Measurements from ENCODE around the gene CRYBG2.

The CRYBG2 gene

GRCh38 chr1:26290122-26290881 is 63.6 kb downstream of the CRYBG2 start:
- peaks cover 79% of the 10 kb centered on the region in 2 experiments for H3K4me1 ChIP-seq (ENCODE audit: control insufficient read depth in 1 of 2, insufficient read depth in 1 of 2, low read depth in 1 of 2, low read length in 1 of 2)
- peak overlapping the region; percentile 100 for H3K27ac ChIP-seq
- H3K27me3 ChIP-seq: no peaks in the 10 kb centered on the region
- H3K9me3 ChIP-seq: no peaks in the 10 kb centered on the region
- TF ChIP-seq, protein P1, sequence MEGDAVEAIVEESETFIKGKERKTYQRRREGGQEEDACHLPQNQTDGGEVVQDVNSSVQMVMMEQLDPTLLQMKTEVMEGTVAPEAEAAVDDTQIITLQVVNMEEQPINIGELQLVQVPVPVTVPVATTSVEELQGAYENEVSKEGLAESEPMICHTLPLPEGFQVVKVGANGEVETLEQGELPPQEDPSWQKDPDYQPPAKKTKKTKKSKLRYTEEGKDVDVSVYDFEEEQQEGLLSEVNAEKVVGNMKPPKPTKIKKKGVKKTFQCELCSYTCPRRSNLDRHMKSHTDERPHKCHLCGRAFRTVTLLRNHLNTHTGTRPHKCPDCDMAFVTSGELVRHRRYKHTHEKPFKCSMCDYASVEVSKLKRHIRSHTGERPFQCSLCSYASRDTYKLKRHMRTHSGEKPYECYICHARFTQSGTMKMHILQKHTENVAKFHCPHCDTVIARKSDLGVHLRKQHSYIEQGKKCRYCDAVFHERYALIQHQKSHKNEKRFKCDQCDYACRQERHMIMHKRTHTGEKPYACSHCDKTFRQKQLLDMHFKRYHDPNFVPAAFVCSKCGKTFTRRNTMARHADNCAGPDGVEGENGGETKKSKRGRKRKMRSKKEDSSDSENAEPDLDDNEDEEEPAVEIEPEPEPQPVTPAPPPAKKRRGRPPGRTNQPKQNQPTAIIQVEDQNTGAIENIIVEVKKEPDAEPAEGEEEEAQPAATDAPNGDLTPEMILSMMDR (IDR thresholded peaks at IDR 0.05): peak; percentile 18
- no peaks in the 10 kb centered on the region for H3K36me3 ChIP-seq
- peak overlapping the region; percentile 36 to 56 for H3K4me3 ChIP-seq (ENCODE audit: low read depth in 1 of 2, low read length in 1 of 2)

DNA sequence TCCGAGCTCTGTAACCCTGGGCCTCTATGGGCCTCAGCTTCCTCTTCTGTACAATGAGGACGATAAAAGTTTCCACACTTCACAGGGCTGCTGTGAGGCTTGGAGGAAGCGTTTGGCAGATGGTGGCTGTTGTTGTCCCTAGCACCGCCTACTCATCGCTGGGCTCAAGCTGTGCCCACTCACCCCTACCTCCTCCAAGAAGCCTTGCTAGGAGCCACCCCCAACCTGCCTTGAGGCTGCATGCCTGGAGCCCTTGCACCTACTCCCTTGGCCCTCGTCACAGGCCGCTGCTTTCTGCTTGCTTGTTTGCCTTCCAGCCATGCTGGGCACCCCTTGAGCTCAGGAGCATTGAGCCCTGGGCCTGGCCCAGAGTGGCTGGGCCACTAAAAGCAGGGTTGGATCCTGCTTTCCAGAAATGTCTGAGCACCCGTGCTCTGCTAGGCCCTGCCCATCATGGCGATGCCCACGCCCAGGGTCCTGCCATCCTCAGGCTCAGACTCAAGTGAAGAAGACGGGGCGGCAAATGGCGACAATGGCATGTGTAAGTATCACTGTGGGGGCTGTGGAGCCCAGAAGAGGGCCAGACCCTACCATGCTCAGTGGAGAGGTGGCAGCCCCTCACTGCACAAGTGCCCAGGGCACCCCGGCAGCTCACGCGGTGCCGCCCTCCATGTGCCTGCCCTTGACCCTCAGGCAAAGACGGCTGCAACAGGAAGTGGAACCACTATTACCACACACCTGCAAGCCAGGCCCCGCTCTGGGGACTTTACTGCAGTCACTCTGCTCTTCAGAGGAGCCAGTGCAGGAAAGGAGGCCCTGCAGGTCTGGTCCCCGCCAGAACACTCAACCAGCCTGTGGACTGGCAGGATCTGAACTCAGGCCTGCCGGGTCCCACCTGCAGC is 64.5 kb downstream of the CRYBG2 start:
- Histone ChIP-seq H3K36me3 (peaks cover 5% of the 10 kb centered on the region), H3K27ac (peak overlapping the region; percentile 100), H3K4me3 (ENCODE audit: low read depth in 1 of 2, low read length in 1 of 2) (peak overlapping the region; percentile 36 to 56), H3K27me3 (no peaks in the 10 kb centered on the region), H3K9me3 (no peaks in the 10 kb centered on the region), H3K4me1 (ENCODE audit: control insufficient read depth in 1 of 2, insufficient read depth in 1 of 2, low read depth in 1 of 2, low read length in 1 of 2) (peaks cover 88% of the 10 kb centered on the region in 2 experiments)
- TF ChIP-seq, protein P1 (IDR thresholded peaks at IDR 0.05): peak; percentile 31

DNA sequence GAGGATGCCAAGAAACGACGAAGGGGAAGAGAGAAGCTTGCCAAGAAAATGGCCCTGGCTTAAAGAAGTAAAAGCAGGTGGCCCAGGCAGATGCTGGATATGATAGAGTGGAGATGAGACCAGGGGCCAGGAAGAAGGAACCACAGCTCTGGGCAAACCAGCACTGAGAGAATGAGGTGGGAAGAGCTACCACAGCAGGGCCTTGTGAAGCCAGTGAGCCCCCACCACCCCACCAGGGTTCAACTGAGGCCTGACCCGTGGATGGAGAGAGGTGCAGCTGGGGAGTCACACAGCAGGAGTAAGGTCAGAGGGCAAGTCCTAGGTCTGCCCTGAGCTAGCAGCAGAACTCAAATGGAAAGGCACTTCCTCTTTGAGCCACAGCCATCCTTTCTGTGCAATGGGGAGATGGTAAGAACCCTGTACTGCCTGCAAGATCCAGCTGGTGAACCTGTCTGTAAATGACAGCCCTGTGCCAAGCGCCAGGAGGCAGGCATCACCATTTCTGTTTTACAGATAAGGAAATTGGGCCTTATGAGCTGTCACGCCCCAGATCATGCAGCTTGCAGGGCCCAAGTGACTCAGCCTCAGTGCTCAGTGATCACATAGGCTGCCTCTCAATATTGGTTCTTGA is 65.5 kb downstream of the CRYBG2 start:
- Histone ChIP-seq H3K36me3 (peaks cover 13% of the 10 kb centered on the region), H3K4me3 (ENCODE audit: low read depth in 1 of 2, low read length in 1 of 2) (peak overlapping the region in 1 of 2 experiments; percentile 56)

DNA sequence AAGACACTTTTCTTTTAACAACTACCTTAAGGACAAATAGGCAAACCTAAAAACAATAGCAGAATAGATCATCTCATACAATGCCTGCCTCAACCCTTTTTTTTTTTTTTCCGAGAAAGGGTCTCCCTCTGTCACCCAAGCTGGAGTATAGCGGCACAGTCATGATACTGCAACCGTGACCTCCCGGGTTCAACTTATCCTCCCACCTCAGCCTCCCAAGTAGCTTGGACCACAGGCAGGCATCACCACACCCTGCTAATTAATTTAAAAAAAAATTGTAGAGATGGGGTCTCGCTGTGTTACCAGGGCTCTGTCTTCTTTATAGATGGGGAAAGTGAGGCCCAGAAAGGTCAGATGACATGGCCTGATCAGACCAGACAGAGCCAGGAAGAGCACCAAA is 66.1 kb downstream of the CRYBG2 start:
- H3K4me3 ChIP-seq (ENCODE audit: low read depth in 1 of 2, low read length in 1 of 2): peak overlapping the region in 1 of 2 experiments; percentile 56
- no peaks in the 10 kb centered on the region for H3K9me3 ChIP-seq
- TF ChIP-seq, protein P1 (IDR thresholded peaks at IDR 0.05): no peak
- H3K4me1 ChIP-seq (ENCODE audit: control insufficient read depth in 1 of 2, insufficient read depth in 1 of 2, low read depth in 1 of 2, low read length in 1 of 2): peaks cover 85 to 87% of the 10 kb centered on the region in 2 experiments
- peak overlapping the region; percentile 100 for H3K27ac ChIP-seq
- no peaks in the 10 kb centered on the region for H3K27me3 ChIP-seq
- H3K36me3 ChIP-seq: peaks cover 19% of the 10 kb centered on the region

More for the DNA sequence above, 65.5 kb downstream of the CRYBG2 start:
- Histone ChIP-seq H3K9me3 (no peaks in the 10 kb centered on the region), H3K27ac (peak overlapping the region; percentile 100), H3K4me1 (ENCODE audit: control insufficient read depth in 1 of 2, insufficient read depth in 1 of 2, low read depth in 1 of 2, low read length in 1 of 2) (peaks cover 90 to 91% of the 10 kb centered on the region in 2 experiments), H3K27me3 (no peaks in the 10 kb centered on the region)
- TF ChIP-seq, protein P1 (IDR thresholded peaks at IDR 0.05): no peak

DNA sequence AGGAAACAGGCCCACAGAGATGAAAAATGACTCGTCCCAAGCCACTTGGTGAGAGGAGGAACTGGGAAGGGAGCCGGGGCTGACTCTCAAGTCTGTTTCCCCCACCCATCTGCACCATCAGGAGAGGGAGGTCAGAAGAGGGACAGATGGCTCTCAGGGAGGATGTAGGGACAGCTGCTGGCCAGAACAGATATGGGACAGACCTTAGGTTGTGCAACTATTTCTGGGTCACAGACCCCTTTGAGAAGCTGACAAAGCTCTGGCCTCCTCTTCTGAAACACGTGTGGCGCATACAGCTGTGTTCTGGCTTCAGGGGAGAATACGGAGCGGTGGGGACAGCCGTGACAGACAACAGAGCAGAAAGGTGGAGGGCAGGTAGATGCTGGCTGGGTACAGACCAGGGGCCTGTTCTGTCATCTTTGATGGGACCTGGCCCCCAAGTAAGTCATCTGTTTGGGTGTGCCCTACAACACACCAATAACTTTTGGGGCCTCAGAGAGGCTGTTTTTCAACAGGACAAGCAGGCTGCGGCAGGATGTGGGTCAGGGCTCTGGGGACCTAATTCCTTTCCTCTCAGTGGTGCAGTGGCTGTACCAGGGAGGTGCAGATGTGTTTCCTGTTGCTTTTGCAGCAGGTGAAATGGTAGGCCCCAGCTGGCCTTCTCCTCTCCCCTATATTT is 66.8 kb downstream of the CRYBG2 start:
- no peaks in the 10 kb centered on the region for H3K27me3 ChIP-seq
- peaks cover 25% of the 10 kb centered on the region for H3K36me3 ChIP-seq
- no peaks in the 10 kb centered on the region for H3K9me3 ChIP-seq
- TF ChIP-seq, protein P1 (IDR thresholded peaks at IDR 0.05): no peak
- H3K4me3 ChIP-seq (ENCODE audit: low read depth in 1 of 2, low read length in 1 of 2): no peak overlapping the region
- peaks cover 79 to 87% of the 10 kb centered on the region in 2 experiments for H3K4me1 ChIP-seq (ENCODE audit: control insufficient read depth in 1 of 2, insufficient read depth in 1 of 2, low read depth in 1 of 2, low read length in 1 of 2)
- H3K27ac ChIP-seq: peak overlapping the region; percentile 100

Data from neutrophil (primary cell).